Heart left ventricle (tissue), 16 donors: ENCODE measurements around the gene CDC25B. TPM values are rescaled to one million over a fixed set of nuclear protein-coding genes. Genes with fewer than 3 reads are reported as not detected.
A peak's percentile ranks its signal among the peaks of the same experiment; 100 is the strongest.

Source experiments
- ATAC-seq, 4 donors: fragments of 200-7000 bp; cut with Tn5 transposase; one replicate each; pipeline ENCODE4 v1.9.1; 2020 to 2022; ENCODE audit warnings: moderate library complexity in 4 of 4, mild to moderate bottlenecking in 3 of 4, moderate number of reproducible peaks in 1 of 4
- DNase-seq, 5 donors: peaks; one replicate each; pipeline ENCODE4 v3.0.0-alpha.2; 2020
- H3K27ac ChIP-seq, 12 donors: fragments of 200-600 bp; sonication (generic) in 4 of 12; one replicate each; pipeline versions ENCODE4 v1.5.0 to v1.8.0; 2016 to 2022; ENCODE audit warnings: mild to moderate bottlenecking in 2 of 12
- H3K27me3 ChIP-seq, 9 donors: fragments of 200-600 bp; sonication (generic) in 2 of 9; one replicate each; pipeline versions ENCODE4 v1.5.1 to v1.8.0; 2016 to 2022; ENCODE audit warnings: mild to moderate bottlenecking in 3 of 9
- H3K36me3 ChIP-seq, 9 donors: fragments of 200-600 bp; sonication (generic) in 2 of 9; one replicate each; pipeline versions ENCODE4 v1.5.0 to v1.8.0; 2018 to 2022; ENCODE audit warnings: mild to moderate bottlenecking in 2 of 9
- H3K4me1 ChIP-seq, 12 donors: fragments of 200-600 bp; sonication (generic) in 4 of 12; one replicate each; pipeline versions ENCODE4 v1.5.0 to v1.8.0; 2016 to 2022; ENCODE audit warnings: mild to moderate bottlenecking in 3 of 12
- H3K4me3 ChIP-seq, 12 donors: fragments of 200-600 bp; sonication (generic) in 4 of 12; one replicate each; pipeline versions ENCODE4 v1.5.0 to v1.8.0; 2017 to 2022; ENCODE audit warnings: mild to moderate bottlenecking in 9 of 12, moderate library complexity in 4 of 12
- H3K9me3 ChIP-seq, 12 donors: fragments of 200-600 bp; sonication (generic) in 4 of 12; one replicate each; pipeline versions ENCODE4 v1.5.0 to v1.8.0; 2016 to 2022; ENCODE audit warnings: mild to moderate bottlenecking in 1 of 12
- CTCF ChIP-seq, 12 donors: fragments of 200-600 bp; sonication (generic) in 4 of 12; IDR thresholded peaks; one replicate each; pipeline versions ENCODE4 v1.5.0 to v1.8.0; 2018 to 2022; ENCODE audit warnings: antibody characterized with exemption in 12 of 12, mild to moderate bottlenecking in 5 of 12
- POLR2A ChIP-seq, 2 donors: fragments of 450-650 bp; IDR thresholded peaks; one replicate each; pipeline ENCODE4 v1.6.1; 2017; ENCODE audit warnings: antibody characterized with exemption in 2 of 2, mild to moderate bottlenecking in 2 of 2, moderate library complexity in 2 of 2
- WGBS, 4 donors: extraction: QIAGEN DNeasy Blood & Tissue Kit in 2 of 4; methylation state at CpG; one replicate each; pipeline versions ENCODE4 v1.1.5 to v1.1.7; 2013 to 2018; 5-methylcytosine and 5-hydroxymethylcytosine counted together
- intact Hi-C, 10 donors: fragments of 100-400 bp; cut with DNase I; formaldehyde crosslinking; loops; one replicate each; pipeline versions ENCODE4 v1.11.1 to v1.14.2; 2022
- polyA plus RNA-seq, 2 donors: library from polyadenylated mRNA; stranded (reverse); fragments of 200-250 nt; gene quantifications; one replicate each; pipeline ENCODE4 v1.2.3, GENCODE V29; 2013
- total RNA-seq, 9 donors: library from RNA; depleted of rRNA in 2 of 9; stranded (reverse); fragments of >200 nt in 2 of 9; fragmentation: NEBNext Ultra II Directional in 3 of 9; extraction: Animal tissue kit (Norgen Biotek cat#: 25700) in 3 of 9; gene quantifications; one replicate each; pipeline versions ENCODE4 v1.1.0 to v1.2.4, GENCODE V29; 2016 to 2023
- donor health status: ischemic (EF 13 %, LVEDD 7.1; RV severe dilation, severe dysfunction).
- donor health status: healthy with polysubstance abuse.
- donor health status: DM: no; HTN: yes; CAD: no.
- donor health status: DM: no; HTN: no; CAD: no.
- donor health status: ischemic (EF 25% LVEDD 6.9; RV normal size, moderate dysfunction).
- donor health status: ischemic (EF 25% LVEDD 5.7; RV mildly dilated, moderate dysfunction).
- donor health status: healthy.
- donor health status: DM: yes; HTN: yes; CAD: no.
- donor health status: ischemic (EF 35%, LVEDD 5.7; RV mildly dilated, moderate dysfunction).
- donor health status: nonischemic (EF 11% LVEDD 7.7; RV severe dilation, severe dysfunction).
- donor health status: DM: yes; HTN: yes; CAD: no.
- donor health status: PGD.
- donor health status: ischemic (EF 29% LVEDD 5.4; RV normal size, mild dysfunction).
- donor health status: nonischemic (EF 23%, LVEDD 6.1; RV moderate dilation, normal function).

The CDC25B gene
- total and polyA plus RNA-seq, 11 donors, result 4.0 to 30.4 (median 8.6) TPM

- ATAC-seq, result peak; percentile 97 to 98 (median 98)
- TF ChIP-seq CTCF (IDR thresholded peaks at IDR 0.05) (peak in 1 of 12 donors; percentile 25), POLR2A (IDR thresholded peaks at IDR 0.05) (peak; percentile 63 to 93)
- Histone ChIP-seq H3K27me3 (no peaks in the 10 kb centered on the region), H3K4me1 (peaks cover 0 to 39% (median 18%) of the 10 kb centered on the region in 12 donors), H3K9me3 (no peaks in the 10 kb centered on the region), H3K4me3 (peak within 1 kb of the TSS; percentile 71 to 99 (median 90)), H3K27ac (peak within 1 kb of the TSS; percentile 92 to 98 (median 95)), H3K36me3 (peaks cover 0 to 4% (median 0%) of the 10 kb centered on the region in 9 donors)
- WGBS, 4 donors, result 0 to 1% (median 0%) methylated on average over 39 to 72 of the region's 72 CpGs
- intact Hi-C loops, result loop anchor here in 4 of 10 donors (1.0 to 5.0 kb wide), 4 partner anchors 26 to 130 kb away; partner anchors contain the start of genes AP5S1 (in 2 of the 4) and CENPB (in 2 of the 4)
- DNase-seq, result peak; percentile 92 to 96 (median 93)
Observed at GRCh38 chr20:3846740-3847428, 50.8 kb downstream of the CDC25B start, which contains the start of gene MAVS. MAVS (plus strand) TSS chr20:3846834; CDS start chr20:3854625, 7,791 bp downstream.

GRCh38 chr20:3847429-3847940 is 51.4 kb downstream of the CDC25B start:
- TF ChIP-seq POLR2A (IDR thresholded peaks at IDR 0.05) (no peak), CTCF (IDR thresholded peaks at IDR 0.05) (no peak)
- intact Hi-C loops, result loop anchor here in 4 of 10 donors (2.0 to 5.0 kb wide), 3 partner anchors 27 to 130 kb away; partner anchors contain the start of genes AP5S1 (in 2 of the 4) and CENPB (in 1 of the 4)
- 17 to 18% (median 18%) methylated on average over 8 of the region's 8 CpGs for WGBS, 4 donors
- Histone ChIP-seq H3K9me3 (no peaks in the 10 kb centered on the region), H3K27me3 (no peaks in the 10 kb centered on the region), H3K27ac (peak overlapping the region; percentile 92 to 98 (median 95)), H3K4me1 (peaks cover 0 to 39% (median 18%) of the 10 kb centered on the region in 12 donors), H3K4me3 (peak overlapping the region; percentile 71 to 99 (median 90)), H3K36me3 (peaks cover 0 to 4% (median 0%) of the 10 kb centered on the region in 9 donors)
- DNase-seq (no peak), ATAC-seq (peak in 2 of 4 donors; percentile 0 to 1)

- intact Hi-C loops, result loop anchor here in 2 of 10 donors (5.0 kb wide), 2 partner anchors 61 to 131 kb away; partner anchors contain the start of gene CENPB (in 1 of the 2)
- H3K27ac ChIP-seq, result no peak overlapping the region
Observed at GRCh38 chr20:3848565-3848964, 52.5 kb downstream of the CDC25B start.

More at GRCh38 chr20:3848565-3848964, 52.5 kb downstream of the CDC25B start:
- no peak for DNase-seq
- no peak for TF ChIP-seq CTCF (IDR thresholded peaks at IDR 0.05)
- no peak for TF ChIP-seq POLR2A (IDR thresholded peaks at IDR 0.05)
- no peak overlapping the region for H3K4me3 ChIP-seq
- 74 to 91% (median 84%) methylated on average over 1 of the region's 1 CpG for WGBS, 4 donors
- no peaks in the 10 kb centered on the region for H3K27me3 ChIP-seq
- no peak for ATAC-seq
- peaks cover 0 to 32% (median 18%) of the 10 kb centered on the region in 12 donors for H3K4me1 ChIP-seq
- no peaks in the 10 kb centered on the region for H3K9me3 ChIP-seq
- peaks cover 0 to 4% (median 0%) of the 10 kb centered on the region in 9 donors for H3K36me3 ChIP-seq
